K562 (cell line): ENCODE measurements around the gene GABBR1. TPM values are rescaled to one million over a fixed set of nuclear protein-coding genes. Genes with fewer than 3 reads are reported as not detected.

Source experiments
- CEBPB ChIP-seq: fragments of 450-650 bp; IDR thresholded peaks from 2 replicates; pipeline ENCODE4 v1.6.1; 2016; ENCODE audit warnings: missing genetic modification characterization, missing compliant biosample characterization
- CTCF ChIP-seq, 3 experiments: IDR thresholded peaks in 2 of 3; conservative IDR thresholded peaks in 1 of 3; 2 replicates each; pipeline ENCODE4 v1.5.1; 2011 to 2012; ENCODE audit warnings: low read length in 3 of 3, mild to moderate bottlenecking in 3 of 3, control low read depth in 2 of 3, improper control_type of control experiment in 1 of 3, inconsistent platforms in 1 of 3, low read depth in 1 of 3, mixed read lengths in 1 of 3, moderate library complexity in 1 of 3; ENCODE audit not compliant: insufficient read depth in 2 of 3
- HMG20B ChIP-seq: fragments of 250-450 bp; sonication (Bioruptor Pico); IDR thresholded peaks from 2 replicates; pipeline ENCODE4 v1.5.0; 2021; ENCODE audit warnings: mild to moderate bottlenecking
- JUNB ChIP-seq: fragments of 450-650 bp; formaldehyde crosslinking; conservative IDR thresholded peaks from 2 replicates; pipeline ENCODE4 v1.4.0; 2020; ENCODE audit warnings: mild to moderate bottlenecking
- RBM25 ChIP-seq: fragments of 200-400 bp; formaldehyde crosslinking; IDR thresholded peaks from 2 replicates; pipeline ENCODE4 v1.6.1; 2018; ENCODE audit warnings: low read length, low read depth, moderate library complexity; ENCODE audit not compliant: severe bottlenecking
- REST ChIP-seq, 2 experiments: fragments of 450-650 bp; formaldehyde crosslinking in 1 of 2; IDR thresholded peaks; 2 replicates each; pipeline versions ENCODE4 v1.4.0 to v1.6.1; 2014 to 2020; ENCODE audit warnings: mild to moderate bottlenecking in 2 of 2, borderline replicate concordance in 1 of 2, low read depth in 1 of 2
- RFX7 ChIP-seq: fragments of 250-450 bp; sonication (Bioruptor Pico); IDR thresholded peaks from 2 replicates; pipeline ENCODE4 v1.5.1; 2021; ENCODE audit warnings: mild to moderate bottlenecking
- SMARCA5 ChIP-seq: fragments of 450-650 bp; IDR thresholded peaks from 2 replicates; pipeline ENCODE4 v1.6.1; 2016
- SMARCE1 ChIP-seq: fragments of 450-650 bp; IDR thresholded peaks from 2 replicates; pipeline ENCODE4 v1.7.1; 2016; ENCODE audit warnings: mild to moderate bottlenecking
- SRSF3 ChIP-seq: fragments of 200-400 bp; formaldehyde crosslinking; IDR thresholded peaks from 2 replicates; pipeline ENCODE4 v1.6.1; 2016; ENCODE audit warnings: mild to moderate bottlenecking, low read length, moderate library complexity; ENCODE audit not compliant: insufficient read depth
- THRB ChIP-seq: fragments of 450-650 bp; formaldehyde crosslinking; conservative IDR thresholded peaks from 2 replicates; pipeline ENCODE4 v1.4.0; 2022; ENCODE audit warnings: mild to moderate bottlenecking, missing genetic modification characterization
- polyA plus RNA-seq, 8 experiments: library from polyadenylated mRNA; depleted of rRNA in 4 of 8; stranded (reverse) in 5 of 8; unstranded in 3 of 8; fragments of >200 nt; fragmentation: Nextera tagmentation in 2 of 8; fragmentation: Illumina TruSeq in 1 of 8; extraction: Ambion mirVana in 2 of 8; extraction: Trizol in 1 of 8; gene quantifications; 2 replicates each; pipeline versions ENCODE4 v1.2.1 to v1.2.3, GENCODE V29; 2011 to 2014; ENCODE audit warnings: inconsistent platforms in 1 of 8, missing spikeins in 1 of 8
- total RNA-seq, 7 experiments: library from RNA; depleted of rRNA in 6 of 7; stranded (reverse); fragments of >200 nt in 6 of 7; fragmentation: Illumina TruSeq in 2 of 7; extraction: Trizol in 2 of 7; gene quantifications; 2 replicates each; pipeline versions ENCODE4 v1.2.1 to v1.2.3, GENCODE V29; 2011 to 2021; ENCODE audit warnings: low replicate concordance in 1 of 7

GABBR1 gene
- total and polyA plus RNA-seq, 9 of the 15 experiments (the other 6 are each of a cell fraction or from before 2014, with no cell fraction given) = 2.2 to 48.3 (median 20.8) TPM

- TF ChIP-seq REST (IDR thresholded peaks at IDR 0.05; ENCODE audit: borderline replicate concordance) (peak; percentile 37; the same call in 1 of the 2 replicates), REST (CRISPR knock-in tag; IDR thresholded peaks at IDR 0.05; ENCODE audit: low read depth) (no peak), HMG20B (no peak), RBM25 (peak; percentile 28), RFX7 (CRISPR knock-in tag) (no peak), THRB (CRISPR knock-in tag) (no peak), SMARCE1 (no peak), JUNB (CRISPR knock-in tag) (no peak), CTCF (IDR thresholded peaks at IDR 0.05 in 2 of 3, conservative IDR thresholded peaks at IDR 0.05 in 1 of 3; ENCODE audit: insufficient read depth in 2 of 3, low read depth in 1 of 3, low read length in 3 of 3) (peak; percentile 88 to 100 (median 98)), SMARCA5 (no peak), CEBPB (no peak), SRSF3 (no peak)
Measured at GRCh38 chr6:29649701-29650673, 17.0 kb upstream of the GABBR1 start (continued).
